GM23338 (cell line): ENCODE results near the gene AKAP13. TPM values are rescaled to one million over a fixed set of nuclear protein-coding genes. Genes with fewer than 3 reads are reported as not detected.

ENCODE experiments used
- ATAC-seq: fragments of 200-7000 bp; cut with Tn5 transposase; 3 replicates; pipeline ENCODE4 v1.9.1; 2020
- DNase-seq: peaks from one replicate; pipeline ENCODE4 v3.0.0-alpha.2; 2015; ENCODE audit warnings: low spot score
- H2AFZ ChIP-seq: fragments of 200-600 bp; sonication (generic); 2 replicates; pipeline ENCODE4 v1.8.0; 2016; ENCODE audit warnings: antibody characterized with exemption, mild to moderate bottlenecking, moderate library complexity
- H3F3A ChIP-seq: fragments of 200-600 bp; sonication (generic); replicated peaks from 2 replicates; pipeline ENCODE4 v1.8.0; 2017; ENCODE audit warnings: antibody characterized with exemption, mixed run types, low read depth
- H3K27ac ChIP-seq: fragments of 200-600 bp; sonication (generic); 2 replicates; pipeline ENCODE4 v1.6.1; 2016; ENCODE audit warnings: low read depth
- H3K27me3 ChIP-seq: fragments of 200-600 bp; sonication (generic); 2 replicates; pipeline ENCODE4 v1.8.0; 2016; ENCODE audit warnings: mild to moderate bottlenecking, mixed run types, moderate library complexity; ENCODE audit not compliant: insufficient read depth
- H3K36me3 ChIP-seq: fragments of 200-600 bp; sonication (generic); 2 replicates; pipeline ENCODE4 v1.8.0; 2016; ENCODE audit warnings: mild to moderate bottlenecking; ENCODE audit not compliant: insufficient read depth
- H3K4me1 ChIP-seq: fragments of 200-600 bp; sonication (generic); 2 replicates; pipeline ENCODE4 v1.8.0; 2016; ENCODE audit warnings: mild to moderate bottlenecking, moderate library complexity; ENCODE audit not compliant: insufficient read depth
- H3K4me2 ChIP-seq: fragments of 200-600 bp; sonication (generic); 2 replicates; pipeline ENCODE4 v1.7.1; 2017; ENCODE audit warnings: mixed run types
- H3K4me3 ChIP-seq: fragments of 200-600 bp; sonication (generic); 2 replicates; pipeline ENCODE4 v1.6.1; 2016; ENCODE audit warnings: mixed run types
- H3K79me2 ChIP-seq: fragments of 200-600 bp; sonication (generic); replicated peaks from 2 replicates; pipeline ENCODE4 v1.8.0; 2017; ENCODE audit warnings: mild to moderate bottlenecking; ENCODE audit not compliant: insufficient read depth
- H3K9me2 ChIP-seq: fragments of 200-600 bp; sonication (generic); 2 replicates; pipeline ENCODE4 v1.8.0; 2017; ENCODE audit not compliant: insufficient read depth
- H4K20me1 ChIP-seq: fragments of 200-600 bp; sonication (generic); replicated peaks from 2 replicates; pipeline ENCODE4 v1.8.0; 2017; ENCODE audit warnings: mild to moderate bottlenecking; ENCODE audit not compliant: insufficient read depth
- H3K27ac Mint-ChIP-seq: 2 replicates; pipeline ENCODE4 v1.8.0; 2020; ENCODE audit warnings: inconsistent platforms, mild to moderate bottlenecking, moderate library complexity, mixed read lengths
- H3K27me3 Mint-ChIP-seq: 3 replicates; pipeline ENCODE4 v1.8.0; 2022; ENCODE audit warnings: low read depth, mild to moderate bottlenecking, moderate library complexity, mixed read lengths, inconsistent platforms; ENCODE audit not compliant: insufficient read depth, poor library complexity
- H3K36me3 Mint-ChIP-seq: 3 replicates; pipeline ENCODE4 v1.8.0; 2021; ENCODE audit warnings: low read depth, mild to moderate bottlenecking, inconsistent platforms, moderate library complexity, mixed read lengths
- H3K4me1 Mint-ChIP-seq: 3 replicates; pipeline ENCODE4 v1.8.0; 2020; ENCODE audit warnings: mild to moderate bottlenecking, inconsistent platforms, mixed read lengths
- H3K4me3 Mint-ChIP-seq: 3 replicates; pipeline ENCODE4 v1.8.0; 2021; ENCODE audit warnings: moderate library complexity, mild to moderate bottlenecking, inconsistent platforms, mixed read lengths
- H3K9me3 Mint-ChIP-seq: 3 replicates; pipeline ENCODE4 v1.8.0; 2020; ENCODE audit warnings: moderate library complexity, mild to moderate bottlenecking, inconsistent platforms, mixed read lengths
- POLR2AphosphoS5 ChIP-seq: IDR thresholded peaks from 2 replicates; pipeline ENCODE4 v1.6.1; 2016; ENCODE audit warnings: antibody characterized with exemption, low read depth
- polyA plus RNA-seq: library from polyadenylated mRNA; unstranded; fragments of >200 nt; fragmentation: Nextera tagmentation; extraction: Ambion mirVana; gene quantifications from 2 replicates; pipeline ENCODE4 v1.2.1, GENCODE V29; 2016
- total RNA-seq: library from RNA; depleted of rRNA; stranded (reverse); fragments of >200 nt; shearing (Covaris generic); gene quantifications from 2 replicates; pipeline ENCODE4 v1.2.3, GENCODE V29; 2014
- TF ChIP-seq, protein P1 (sequence below): fragments of 250-450 bp; sonication (Bioruptor Pico); IDR thresholded peaks from 2 replicates; pipeline ENCODE4 v1.5.0; 2020; ENCODE audit warnings: mild to moderate bottlenecking, moderate library complexity
- TF ChIP-seq, protein P2 (sequence below): IDR thresholded peaks from one replicate; pipeline ENCODE4 v1.6.1; 2018; ENCODE audit warnings: antibody characterized with exemption; ENCODE audit not compliant: unreplicated experiment

AKAP13 gene
- total and polyA plus RNA-seq, 2 experiments from 2014 or later: 46.2 to 60.7 TPM

DNA sequence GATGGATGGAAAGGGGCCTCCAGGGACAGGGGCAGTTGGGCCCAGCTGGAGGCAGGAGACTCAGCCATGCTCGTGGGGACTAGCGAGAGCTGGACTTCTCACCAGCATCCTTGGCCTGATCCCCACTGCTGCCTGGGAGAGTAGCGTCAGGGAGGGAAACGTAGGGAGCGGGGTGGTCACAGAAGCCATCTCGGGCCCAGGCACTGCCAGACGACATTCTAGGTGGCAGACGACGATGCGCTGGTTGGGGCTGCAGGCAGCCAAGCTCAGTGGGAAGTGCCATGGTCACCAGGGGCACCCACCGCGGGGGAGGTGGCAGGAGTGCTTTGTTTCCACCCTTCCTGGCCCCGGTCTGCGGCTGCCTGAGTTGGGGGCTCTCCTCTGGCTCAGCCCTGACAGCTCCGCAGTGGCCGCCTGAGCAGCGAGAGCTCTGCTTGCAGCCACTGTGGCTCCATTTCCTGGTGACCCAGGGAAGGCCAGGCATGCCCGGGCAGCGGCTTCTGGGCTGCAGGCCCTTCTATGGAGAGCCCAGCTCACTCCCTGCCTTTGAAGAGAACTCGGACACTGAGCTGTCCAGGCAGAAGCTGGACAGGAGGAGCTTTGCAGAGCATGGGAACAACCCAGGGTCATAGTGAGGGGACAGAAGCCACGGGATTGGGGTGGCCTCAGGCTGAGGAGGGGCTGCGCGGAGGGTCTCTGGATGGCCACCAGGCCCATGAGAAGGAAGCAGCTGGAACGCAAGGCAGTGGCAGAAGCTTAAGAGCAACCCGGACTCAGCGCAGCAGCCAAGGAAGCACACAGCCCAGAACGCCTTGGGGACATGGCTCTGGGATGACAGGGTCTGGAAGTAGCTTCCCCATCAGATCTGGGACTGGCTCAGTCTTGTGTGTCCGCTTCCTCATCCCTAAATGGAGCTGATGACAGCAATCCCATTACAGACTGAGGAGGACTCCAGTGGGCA is 383.6 kb downstream of the AKAP13 start (continued):
- TF ChIP-seq, protein P1, sequence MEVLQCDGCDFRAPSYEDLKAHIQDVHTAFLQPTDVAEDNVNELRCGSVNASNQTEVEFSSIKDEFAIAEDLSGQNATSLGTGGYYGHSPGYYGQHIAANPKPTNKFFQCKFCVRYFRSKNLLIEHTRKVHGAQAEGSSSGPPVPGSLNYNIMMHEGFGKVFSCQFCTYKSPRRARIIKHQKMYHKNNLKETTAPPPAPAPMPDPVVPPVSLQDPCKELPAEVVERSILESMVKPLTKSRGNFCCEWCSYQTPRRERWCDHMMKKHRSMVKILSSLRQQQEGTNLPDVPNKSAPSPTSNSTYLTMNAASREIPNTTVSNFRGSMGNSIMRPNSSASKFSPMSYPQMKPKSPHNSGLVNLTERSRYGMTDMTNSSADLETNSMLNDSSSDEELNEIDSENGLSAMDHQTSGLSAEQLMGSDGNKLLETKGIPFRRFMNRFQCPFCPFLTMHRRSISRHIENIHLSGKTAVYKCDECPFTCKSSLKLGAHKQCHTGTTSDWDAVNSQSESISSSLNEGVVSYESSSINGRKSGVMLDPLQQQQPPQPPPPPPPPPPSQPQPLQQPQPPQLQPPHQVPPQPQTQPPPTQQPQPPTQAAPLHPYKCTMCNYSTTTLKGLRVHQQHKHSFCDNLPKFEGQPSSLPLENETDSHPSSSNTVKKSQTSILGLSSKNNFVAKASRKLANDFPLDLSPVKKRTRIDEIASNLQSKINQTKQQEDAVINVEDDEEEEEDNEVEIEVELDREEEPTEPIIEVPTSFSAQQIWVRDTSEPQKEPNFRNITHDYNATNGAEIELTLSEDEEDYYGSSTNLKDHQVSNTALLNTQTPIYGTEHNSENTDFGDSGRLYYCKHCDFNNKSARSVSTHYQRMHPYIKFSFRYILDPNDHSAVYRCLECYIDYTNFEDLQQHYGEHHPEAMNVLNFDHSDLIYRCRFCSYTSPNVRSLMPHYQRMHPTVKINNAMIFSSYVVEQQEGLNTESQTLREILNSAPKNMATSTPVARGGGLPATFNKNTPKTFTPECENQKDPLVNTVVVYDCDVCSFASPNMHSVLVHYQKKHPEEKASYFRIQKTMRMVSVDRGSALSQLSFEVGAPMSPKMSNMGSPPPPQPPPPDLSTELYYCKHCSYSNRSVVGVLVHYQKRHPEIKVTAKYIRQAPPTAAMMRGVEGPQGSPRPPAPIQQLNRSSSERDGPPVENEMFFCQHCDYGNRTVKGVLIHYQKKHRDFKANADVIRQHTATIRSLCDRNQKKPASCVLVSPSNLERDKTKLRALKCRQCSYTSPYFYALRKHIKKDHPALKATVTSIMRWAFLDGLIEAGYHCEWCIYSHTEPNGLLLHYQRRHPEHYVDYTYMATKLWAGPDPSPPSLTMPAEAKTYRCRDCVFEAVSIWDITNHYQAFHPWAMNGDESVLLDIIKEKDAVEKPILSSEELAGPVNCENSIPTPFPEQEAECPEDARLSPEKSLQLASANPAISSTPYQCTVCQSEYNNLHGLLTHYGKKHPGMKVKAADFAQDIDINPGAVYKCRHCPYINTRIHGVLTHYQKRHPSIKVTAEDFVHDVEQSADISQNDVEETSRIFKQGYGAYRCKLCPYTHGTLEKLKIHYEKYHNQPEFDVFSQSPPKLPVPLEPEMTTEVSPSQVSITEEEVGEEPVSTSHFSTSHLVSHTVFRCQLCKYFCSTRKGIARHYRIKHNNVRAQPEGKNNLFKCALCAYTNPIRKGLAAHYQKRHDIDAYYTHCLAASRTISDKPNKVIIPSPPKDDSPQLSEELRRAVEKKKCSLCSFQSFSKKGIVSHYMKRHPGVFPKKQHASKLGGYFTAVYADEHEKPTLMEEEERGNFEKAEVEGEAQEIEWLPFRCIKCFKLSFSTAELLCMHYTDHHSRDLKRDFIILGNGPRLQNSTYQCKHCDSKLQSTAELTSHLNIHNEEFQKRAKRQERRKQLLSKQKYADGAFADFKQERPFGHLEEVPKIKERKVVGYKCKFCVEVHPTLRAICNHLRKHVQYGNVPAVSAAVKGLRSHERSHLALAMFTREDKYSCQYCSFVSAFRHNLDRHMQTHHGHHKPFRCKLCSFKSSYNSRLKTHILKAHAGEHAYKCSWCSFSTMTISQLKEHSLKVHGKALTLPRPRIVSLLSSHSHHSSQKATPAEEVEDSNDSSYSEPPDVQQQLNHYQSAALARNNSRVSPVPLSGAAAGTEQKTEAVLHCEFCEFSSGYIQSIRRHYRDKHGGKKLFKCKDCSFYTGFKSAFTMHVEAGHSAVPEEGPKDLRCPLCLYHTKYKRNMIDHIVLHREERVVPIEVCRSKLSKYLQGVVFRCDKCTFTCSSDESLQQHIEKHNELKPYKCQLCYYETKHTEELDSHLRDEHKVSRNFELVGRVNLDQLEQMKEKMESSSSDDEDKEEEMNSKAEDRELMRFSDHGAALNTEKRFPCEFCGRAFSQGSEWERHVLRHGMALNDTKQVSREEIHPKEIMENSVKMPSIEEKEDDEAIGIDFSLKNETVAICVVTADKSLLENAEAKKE (CRISPR knock-in tag): no peak
- TF ChIP-seq POLR2AphosphoS5: no peak

DNA sequence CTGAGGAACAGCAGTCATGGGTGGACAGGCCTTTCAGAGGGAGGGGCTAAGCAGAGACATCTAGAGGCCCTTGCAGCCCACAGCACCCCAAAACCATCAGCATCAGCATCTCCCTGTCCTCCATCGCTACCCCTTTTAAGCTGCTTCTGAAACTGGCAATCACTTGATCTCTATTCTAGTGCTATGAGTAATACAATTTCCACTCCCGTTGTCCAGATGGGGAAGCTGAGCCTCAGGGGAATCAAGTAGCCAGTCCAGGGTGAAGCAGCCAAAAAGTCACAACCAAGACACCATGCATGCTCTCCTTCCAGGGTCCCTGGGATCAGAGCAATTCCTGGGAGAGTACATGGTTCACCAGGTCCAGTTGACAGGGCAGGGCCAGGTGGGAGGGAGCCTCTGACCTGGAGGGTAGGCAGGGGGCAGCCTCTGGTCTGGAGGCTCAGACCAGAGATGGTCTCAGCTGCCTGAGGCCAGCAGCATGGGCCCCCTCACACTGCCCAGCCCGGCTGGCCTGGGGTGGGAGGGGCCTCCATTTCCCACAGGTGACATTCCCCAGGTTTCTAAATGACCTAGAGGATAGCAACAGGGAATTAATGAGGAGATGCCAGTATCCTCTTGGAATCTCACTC is 384.4 kb downstream of the AKAP13 start:
- no peak overlapping the region for H2AFZ ChIP-seq
- Mint-ChIP-seq H3K4me3 (no peak overlapping the region), H3K27me3 (peaks cover 4% of the 10 kb centered on the region), H3K36me3 (peaks cover 27% of the 10 kb centered on the region), H3K27ac (no peak overlapping the region), H3K9me3 (no peaks in the 10 kb centered on the region), H3K4me1 (peaks cover 26% of the 10 kb centered on the region)
- no peaks in the 10 kb centered on the region for H3K4me1 ChIP-seq
- H4K20me1 ChIP-seq: no peaks in the 10 kb centered on the region
- H3K4me2 ChIP-seq: no peak overlapping the region
- no peak overlapping the region for H3K4me3 ChIP-seq
- H3K27me3 ChIP-seq: no peaks in the 10 kb centered on the region
- no peaks in the 10 kb centered on the region for H3K9me2 ChIP-seq
- DNase-seq: no peak
- H3F3A ChIP-seq: no peaks in the 10 kb centered on the region
- no peak overlapping the region for H3K27ac ChIP-seq
- peaks cover 46% of the 10 kb centered on the region for H3K79me2 ChIP-seq
- no peaks in the 10 kb centered on the region for H3K36me3 ChIP-seq
- no peak for ATAC-seq
- TF ChIP-seq, protein P2, sequence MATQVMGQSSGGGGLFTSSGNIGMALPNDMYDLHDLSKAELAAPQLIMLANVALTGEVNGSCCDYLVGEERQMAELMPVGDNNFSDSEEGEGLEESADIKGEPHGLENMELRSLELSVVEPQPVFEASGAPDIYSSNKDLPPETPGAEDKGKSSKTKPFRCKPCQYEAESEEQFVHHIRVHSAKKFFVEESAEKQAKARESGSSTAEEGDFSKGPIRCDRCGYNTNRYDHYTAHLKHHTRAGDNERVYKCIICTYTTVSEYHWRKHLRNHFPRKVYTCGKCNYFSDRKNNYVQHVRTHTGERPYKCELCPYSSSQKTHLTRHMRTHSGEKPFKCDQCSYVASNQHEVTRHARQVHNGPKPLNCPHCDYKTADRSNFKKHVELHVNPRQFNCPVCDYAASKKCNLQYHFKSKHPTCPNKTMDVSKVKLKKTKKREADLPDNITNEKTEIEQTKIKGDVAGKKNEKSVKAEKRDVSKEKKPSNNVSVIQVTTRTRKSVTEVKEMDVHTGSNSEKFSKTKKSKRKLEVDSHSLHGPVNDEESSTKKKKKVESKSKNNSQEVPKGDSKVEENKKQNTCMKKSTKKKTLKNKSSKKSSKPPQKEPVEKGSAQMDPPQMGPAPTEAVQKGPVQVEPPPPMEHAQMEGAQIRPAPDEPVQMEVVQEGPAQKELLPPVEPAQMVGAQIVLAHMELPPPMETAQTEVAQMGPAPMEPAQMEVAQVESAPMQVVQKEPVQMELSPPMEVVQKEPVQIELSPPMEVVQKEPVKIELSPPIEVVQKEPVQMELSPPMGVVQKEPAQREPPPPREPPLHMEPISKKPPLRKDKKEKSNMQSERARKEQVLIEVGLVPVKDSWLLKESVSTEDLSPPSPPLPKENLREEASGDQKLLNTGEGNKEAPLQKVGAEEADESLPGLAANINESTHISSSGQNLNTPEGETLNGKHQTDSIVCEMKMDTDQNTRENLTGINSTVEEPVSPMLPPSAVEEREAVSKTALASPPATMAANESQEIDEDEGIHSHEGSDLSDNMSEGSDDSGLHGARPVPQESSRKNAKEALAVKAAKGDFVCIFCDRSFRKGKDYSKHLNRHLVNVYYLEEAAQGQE: no peak
